ENCODE results near the gene CHST5. TPM values are rescaled to one million over a fixed set of nuclear protein-coding genes. Genes with fewer than 3 reads are reported as not detected.

CHST5 gene
- total and polyA plus RNA-seq, 4 donors = 0.09 to 1.3 (median 0.24) TPM; not detected in 1

DNA sequence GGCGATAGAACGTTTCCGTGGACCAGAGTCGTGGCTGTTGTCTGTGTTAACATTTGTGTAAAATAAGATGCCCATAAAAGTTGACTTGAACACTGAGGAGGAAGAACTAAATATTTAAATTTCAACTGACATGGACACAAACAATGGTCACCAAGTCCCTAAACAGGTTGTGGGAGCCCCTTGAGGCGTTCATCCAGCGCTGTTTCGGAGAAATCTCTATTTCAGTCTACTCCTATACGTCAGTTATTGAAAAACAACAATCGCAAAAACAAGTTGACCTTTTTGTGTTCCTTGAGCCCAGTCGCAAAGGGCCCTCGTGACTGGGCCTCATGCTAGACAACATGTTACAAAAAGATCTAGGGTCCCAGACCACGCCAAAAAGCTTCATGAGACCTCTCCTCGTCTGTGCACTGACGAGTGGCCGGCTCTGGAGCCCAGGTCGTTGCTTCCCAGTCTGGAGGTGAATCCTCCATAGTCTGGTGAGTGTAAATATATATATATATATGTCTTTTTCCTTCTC is 20.6 kb upstream of the CHST5 start:
- peak overlapping the region; percentile 23 to 76 for H3K9ac ChIP-seq (ENCODE audit: insufficient read depth in 1 of 2, low read length in 2 of 2)
- WGBS, 2 donors = 49 to 52% methylated on average over 16 of the region's 16 CpGs
- peak overlapping the region; percentile 7 to 80 for H3K27ac ChIP-seq (ENCODE audit: low read depth in 1 of 2, low read length in 1 of 2)

DNA sequence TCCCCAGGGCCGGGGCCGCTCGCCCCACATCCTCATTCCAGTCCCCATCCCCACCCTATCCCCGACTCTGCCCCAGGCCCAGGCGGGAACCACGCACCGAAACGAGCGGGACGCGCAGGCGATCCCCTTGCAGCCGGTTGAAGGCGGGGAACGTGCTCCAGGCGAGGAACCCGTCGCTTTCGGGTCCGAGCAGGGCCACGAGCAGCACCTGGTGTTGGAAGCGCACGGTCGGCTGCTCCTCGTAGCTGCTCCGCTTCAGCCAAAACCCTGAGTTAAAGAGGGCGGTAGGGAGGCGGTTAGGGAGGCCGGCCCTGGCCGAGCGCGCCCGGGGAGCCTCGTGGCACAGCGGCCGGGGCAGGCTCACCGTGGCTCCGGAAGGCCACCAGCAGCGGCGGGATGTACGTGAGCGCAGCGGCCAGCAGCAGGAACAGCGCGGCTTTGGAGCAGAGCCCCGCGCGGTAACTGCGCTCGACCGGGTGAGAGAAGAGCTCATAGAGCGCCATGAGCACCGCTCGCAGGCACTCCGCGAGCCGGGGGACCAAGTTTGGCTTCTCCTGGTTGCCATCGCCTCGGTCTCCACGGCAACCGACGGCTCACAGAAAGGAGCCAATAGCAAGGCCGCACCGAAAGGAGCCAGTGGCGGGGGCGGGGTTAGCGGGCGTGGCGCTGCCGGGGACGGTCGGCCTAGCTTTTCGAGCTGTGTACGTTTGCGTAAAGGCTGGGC is 20.0 kb upstream of the CHST5 start, which contains the start of gene TMEM231:
TMEM231 (minus strand) TSS at position 546 of the 724 bp plus-strand sequence; CDS start at position 503, 43 bp downstream.
- peaks cover 0 to 2% (median 0%) of the 10 kb centered on the region in 3 donors for H3K27me3 ChIP-seq (ENCODE audit: control insufficient read depth in 3 of 3, insufficient read depth in 3 of 3, low read length in 2 of 3)
- H3K4me1 ChIP-seq (ENCODE audit: control insufficient read depth in 5 of 5, insufficient read depth in 5 of 5, low read length in 5 of 5) = peaks cover 0 to 12% (median 0%) of the 10 kb centered on the region in 5 donors
- H3K9me3 ChIP-seq (ENCODE audit: control insufficient read depth in 4 of 4, insufficient read depth in 3 of 4, low read length in 3 of 4) = no peaks in the 10 kb centered on the region
- H3K4me3 ChIP-seq = peak within 1 kb of the TSS; percentile 65
- no peaks in the 10 kb centered on the region for H3K36me3 ChIP-seq (ENCODE audit: control insufficient read depth in 4 of 4, insufficient read depth in 4 of 4, low read length in 4 of 4)
- TF ChIP-seq, protein P1, sequence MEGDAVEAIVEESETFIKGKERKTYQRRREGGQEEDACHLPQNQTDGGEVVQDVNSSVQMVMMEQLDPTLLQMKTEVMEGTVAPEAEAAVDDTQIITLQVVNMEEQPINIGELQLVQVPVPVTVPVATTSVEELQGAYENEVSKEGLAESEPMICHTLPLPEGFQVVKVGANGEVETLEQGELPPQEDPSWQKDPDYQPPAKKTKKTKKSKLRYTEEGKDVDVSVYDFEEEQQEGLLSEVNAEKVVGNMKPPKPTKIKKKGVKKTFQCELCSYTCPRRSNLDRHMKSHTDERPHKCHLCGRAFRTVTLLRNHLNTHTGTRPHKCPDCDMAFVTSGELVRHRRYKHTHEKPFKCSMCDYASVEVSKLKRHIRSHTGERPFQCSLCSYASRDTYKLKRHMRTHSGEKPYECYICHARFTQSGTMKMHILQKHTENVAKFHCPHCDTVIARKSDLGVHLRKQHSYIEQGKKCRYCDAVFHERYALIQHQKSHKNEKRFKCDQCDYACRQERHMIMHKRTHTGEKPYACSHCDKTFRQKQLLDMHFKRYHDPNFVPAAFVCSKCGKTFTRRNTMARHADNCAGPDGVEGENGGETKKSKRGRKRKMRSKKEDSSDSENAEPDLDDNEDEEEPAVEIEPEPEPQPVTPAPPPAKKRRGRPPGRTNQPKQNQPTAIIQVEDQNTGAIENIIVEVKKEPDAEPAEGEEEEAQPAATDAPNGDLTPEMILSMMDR (IDR thresholded peaks at IDR 0.05; ENCODE audit: control extremely low read depth, extremely low read depth) = no peak
- ATAC-seq (ENCODE audit: insufficient read depth, low FRiP score) = peak; percentile 98
- peak within 1 kb of the TSS; percentile 76 for H3K9ac ChIP-seq (ENCODE audit: insufficient read depth in 1 of 2, low read length in 2 of 2)
- 0% methylated on average over 67 to 75 of the region's 75 CpGs for WGBS, 2 donors
- H3K27ac ChIP-seq (ENCODE audit: low read depth in 1 of 2, low read length in 1 of 2) = peak within 1 kb of the TSS; percentile 78 to 88
- DNase-seq = peak; percentile 96 to 97 (median 96)

More for the DNA sequence above, 20.6 kb upstream of the CHST5 start:
- DNase-seq (no peak), ATAC-seq (ENCODE audit: insufficient read depth, low FRiP score) (no peak)
- H3K36me3 ChIP-seq (ENCODE audit: control insufficient read depth in 4 of 4, insufficient read depth in 4 of 4, low read length in 4 of 4) = no peaks in the 10 kb centered on the region
- H3K27me3 ChIP-seq (ENCODE audit: control insufficient read depth in 3 of 3, insufficient read depth in 3 of 3, low read length in 2 of 3) = peaks cover 0 to 2% (median 0%) of the 10 kb centered on the region in 3 donors
- no peaks in the 10 kb centered on the region for H3K9me3 ChIP-seq (ENCODE audit: control insufficient read depth in 4 of 4, insufficient read depth in 3 of 4, low read length in 3 of 4)
- H3K4me1 ChIP-seq (ENCODE audit: control insufficient read depth in 5 of 5, insufficient read depth in 5 of 5, low read length in 5 of 5) = peaks cover 0 to 12% (median 0%) of the 10 kb centered on the region in 5 donors
- H3K4me3 ChIP-seq = no peak overlapping the region
- TF ChIP-seq, protein P1 (IDR thresholded peaks at IDR 0.05; ENCODE audit: control extremely low read depth, extremely low read depth) = no peak

DNA sequence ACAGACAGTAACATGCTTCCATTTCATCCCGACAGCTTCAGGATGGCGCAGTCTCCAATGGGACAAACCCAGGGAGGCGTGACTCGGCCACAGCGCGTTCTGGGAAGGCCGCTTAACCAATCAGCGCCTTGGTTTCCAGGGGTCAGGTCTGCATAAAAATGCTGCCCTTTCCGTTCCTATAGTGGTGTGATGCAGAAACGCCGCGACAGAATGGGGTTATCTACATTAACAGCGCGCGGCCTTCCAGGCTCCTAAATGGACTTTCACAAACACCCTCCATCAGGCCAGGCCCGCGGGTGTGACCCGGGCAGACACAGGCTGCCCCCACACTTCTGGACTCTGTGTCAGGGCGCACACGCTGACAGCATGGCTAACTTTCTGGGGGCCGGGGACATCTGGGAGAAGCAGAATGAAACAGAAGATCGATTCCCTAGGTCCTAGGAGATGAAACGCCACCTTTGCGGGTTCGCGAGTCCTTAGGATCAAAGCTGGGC is 19.4 kb upstream of the CHST5 start:
- peak overlapping the region; percentile 76 for H3K9ac ChIP-seq (ENCODE audit: insufficient read depth in 1 of 2, low read length in 2 of 2)
- H3K9me3 ChIP-seq (ENCODE audit: control insufficient read depth in 4 of 4, insufficient read depth in 3 of 4, low read length in 3 of 4) = no peaks in the 10 kb centered on the region
- DNase-seq = peak; percentile 95 to 96 (median 95)
- no peaks in the 10 kb centered on the region for H3K36me3 ChIP-seq (ENCODE audit: control insufficient read depth in 4 of 4, insufficient read depth in 4 of 4, low read length in 4 of 4)
- 1 to 2% methylated on average over 26 of the region's 26 CpGs for WGBS, 2 donors
- peaks cover 0 to 2% (median 0%) of the 10 kb centered on the region in 3 donors for H3K27me3 ChIP-seq (ENCODE audit: control insufficient read depth in 3 of 3, insufficient read depth in 3 of 3, low read length in 2 of 3)
- H3K4me1 ChIP-seq (ENCODE audit: control insufficient read depth in 5 of 5, insufficient read depth in 5 of 5, low read length in 5 of 5) = peaks cover 0 to 12% (median 0%) of the 10 kb centered on the region in 5 donors
- TF ChIP-seq, protein P1 (IDR thresholded peaks at IDR 0.05; ENCODE audit: control extremely low read depth, extremely low read depth) = no peak
- peak; percentile 78 for ATAC-seq (ENCODE audit: insufficient read depth, low FRiP score)
- H3K4me3 ChIP-seq = peak overlapping the region; percentile 65
- H3K27ac ChIP-seq (ENCODE audit: low read depth in 1 of 2, low read length in 1 of 2) = peak overlapping the region; percentile 78 to 88
